SK-N-SH (cell line): ENCODE results near the gene ZNF736.

Source experiments
- CHD2 ChIP-seq: fragments of 150-350 bp; IDR thresholded peaks from 2 replicates; pipeline ENCODE4 v1.6.1; 2018; ENCODE audit warnings: low read length; ENCODE audit not compliant: partially characterized antibody
- EP300 ChIP-seq, 2 experiments: IDR thresholded peaks; 2 replicates each; pipeline versions ENCODE4 v1.4.0 to v1.6.1; 2012; ENCODE audit warnings: borderline replicate concordance in 1 of 2, low read depth in 1 of 2, low read length in 1 of 2
- FOSL2 ChIP-seq: IDR thresholded peaks from 2 replicates; pipeline ENCODE4 v1.4.0; 2012; ENCODE audit warnings: low read depth, mild to moderate bottlenecking, moderate library complexity, borderline replicate concordance
- FOXM1 ChIP-seq: IDR thresholded peaks from 2 replicates; pipeline ENCODE4 v1.4.0; 2012; ENCODE audit warnings: low read depth, mild to moderate bottlenecking
- JUND ChIP-seq: IDR thresholded peaks from 2 replicates; pipeline ENCODE4 v1.4.0; 2012
- NRF1 ChIP-seq: IDR thresholded peaks from 2 replicates; pipeline ENCODE4 v1.6.1; 2012; ENCODE audit warnings: low read depth, mild to moderate bottlenecking, low read length
- POLR2AphosphoS5 ChIP-seq: IDR thresholded peaks from 2 replicates; pipeline ENCODE4 v1.6.1; 2012; ENCODE audit warnings: low read depth, low read length
- RXRA ChIP-seq: IDR thresholded peaks from 2 replicates; pipeline ENCODE4 v1.4.0; 2012; ENCODE audit warnings: low read depth, mild to moderate bottlenecking, borderline replicate concordance
- TF ChIP-seq, protein P1 (sequence below): fragments of 200-600 bp; sonication (generic); IDR thresholded peaks from 2 replicates; pipeline ENCODE4 v1.6.1; 2017; ENCODE audit warnings: antibody characterized with exemption, mild to moderate bottlenecking, moderate library complexity
- TF ChIP-seq, protein P2 (sequence below): IDR thresholded peaks from 2 replicates; pipeline ENCODE4 v1.6.1; 2012; ENCODE audit warnings: mild to moderate bottlenecking, low read depth, low read length, moderate library complexity
- TF ChIP-seq, protein P3 (sequence below): IDR thresholded peaks from 2 replicates; pipeline ENCODE4 v1.4.0; 2012; ENCODE audit warnings: low read depth
- TF ChIP-seq, protein P4 (sequence below): fragments of 150-350 bp; IDR thresholded peaks from 2 replicates; pipeline ENCODE4 v1.6.1; 2016; ENCODE audit warnings: mild to moderate bottlenecking, low read depth, low read length
- TF ChIP-seq, protein P5 (sequence below): IDR thresholded peaks from 2 replicates; pipeline ENCODE4 v1.4.0; 2012; ENCODE audit warnings: low read depth, borderline replicate concordance

DNA sequence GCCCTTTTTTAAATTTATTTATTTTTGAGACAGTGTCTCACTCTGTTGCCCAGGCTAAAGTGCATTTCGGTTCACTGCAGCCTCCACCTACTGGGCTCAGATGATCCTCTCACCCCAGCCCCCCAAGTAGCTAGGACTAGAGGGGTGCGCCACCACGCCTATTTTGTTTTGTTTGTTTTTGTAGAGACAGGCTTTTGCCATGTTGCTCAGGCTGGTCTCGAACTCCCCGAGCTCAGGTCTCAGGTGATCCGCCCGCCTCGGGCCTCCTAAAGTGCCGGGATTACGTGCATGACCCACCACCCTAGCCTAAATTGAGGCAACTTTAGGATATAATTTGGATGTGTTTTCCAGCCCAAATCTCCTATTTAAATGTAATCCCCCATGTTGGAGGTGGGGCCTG lies 805 bp downstream of the ZNF736 start:
- TF ChIP-seq, protein P1, sequence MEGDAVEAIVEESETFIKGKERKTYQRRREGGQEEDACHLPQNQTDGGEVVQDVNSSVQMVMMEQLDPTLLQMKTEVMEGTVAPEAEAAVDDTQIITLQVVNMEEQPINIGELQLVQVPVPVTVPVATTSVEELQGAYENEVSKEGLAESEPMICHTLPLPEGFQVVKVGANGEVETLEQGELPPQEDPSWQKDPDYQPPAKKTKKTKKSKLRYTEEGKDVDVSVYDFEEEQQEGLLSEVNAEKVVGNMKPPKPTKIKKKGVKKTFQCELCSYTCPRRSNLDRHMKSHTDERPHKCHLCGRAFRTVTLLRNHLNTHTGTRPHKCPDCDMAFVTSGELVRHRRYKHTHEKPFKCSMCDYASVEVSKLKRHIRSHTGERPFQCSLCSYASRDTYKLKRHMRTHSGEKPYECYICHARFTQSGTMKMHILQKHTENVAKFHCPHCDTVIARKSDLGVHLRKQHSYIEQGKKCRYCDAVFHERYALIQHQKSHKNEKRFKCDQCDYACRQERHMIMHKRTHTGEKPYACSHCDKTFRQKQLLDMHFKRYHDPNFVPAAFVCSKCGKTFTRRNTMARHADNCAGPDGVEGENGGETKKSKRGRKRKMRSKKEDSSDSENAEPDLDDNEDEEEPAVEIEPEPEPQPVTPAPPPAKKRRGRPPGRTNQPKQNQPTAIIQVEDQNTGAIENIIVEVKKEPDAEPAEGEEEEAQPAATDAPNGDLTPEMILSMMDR, result no peak
- TF ChIP-seq POLR2AphosphoS5 (no peak), RXRA (no peak), JUND (no peak), FOXM1 (no peak), CHD2 (no peak), NRF1 (no peak), EP300 (IDR thresholded peaks at IDR 0.05; ENCODE audit: borderline replicate concordance in 1 of 2, low read depth in 1 of 2, low read length in 1 of 2) (no peak), FOSL2 (no peak)
- TF ChIP-seq, protein P2, sequence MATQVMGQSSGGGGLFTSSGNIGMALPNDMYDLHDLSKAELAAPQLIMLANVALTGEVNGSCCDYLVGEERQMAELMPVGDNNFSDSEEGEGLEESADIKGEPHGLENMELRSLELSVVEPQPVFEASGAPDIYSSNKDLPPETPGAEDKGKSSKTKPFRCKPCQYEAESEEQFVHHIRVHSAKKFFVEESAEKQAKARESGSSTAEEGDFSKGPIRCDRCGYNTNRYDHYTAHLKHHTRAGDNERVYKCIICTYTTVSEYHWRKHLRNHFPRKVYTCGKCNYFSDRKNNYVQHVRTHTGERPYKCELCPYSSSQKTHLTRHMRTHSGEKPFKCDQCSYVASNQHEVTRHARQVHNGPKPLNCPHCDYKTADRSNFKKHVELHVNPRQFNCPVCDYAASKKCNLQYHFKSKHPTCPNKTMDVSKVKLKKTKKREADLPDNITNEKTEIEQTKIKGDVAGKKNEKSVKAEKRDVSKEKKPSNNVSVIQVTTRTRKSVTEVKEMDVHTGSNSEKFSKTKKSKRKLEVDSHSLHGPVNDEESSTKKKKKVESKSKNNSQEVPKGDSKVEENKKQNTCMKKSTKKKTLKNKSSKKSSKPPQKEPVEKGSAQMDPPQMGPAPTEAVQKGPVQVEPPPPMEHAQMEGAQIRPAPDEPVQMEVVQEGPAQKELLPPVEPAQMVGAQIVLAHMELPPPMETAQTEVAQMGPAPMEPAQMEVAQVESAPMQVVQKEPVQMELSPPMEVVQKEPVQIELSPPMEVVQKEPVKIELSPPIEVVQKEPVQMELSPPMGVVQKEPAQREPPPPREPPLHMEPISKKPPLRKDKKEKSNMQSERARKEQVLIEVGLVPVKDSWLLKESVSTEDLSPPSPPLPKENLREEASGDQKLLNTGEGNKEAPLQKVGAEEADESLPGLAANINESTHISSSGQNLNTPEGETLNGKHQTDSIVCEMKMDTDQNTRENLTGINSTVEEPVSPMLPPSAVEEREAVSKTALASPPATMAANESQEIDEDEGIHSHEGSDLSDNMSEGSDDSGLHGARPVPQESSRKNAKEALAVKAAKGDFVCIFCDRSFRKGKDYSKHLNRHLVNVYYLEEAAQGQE, result no peak
- TF ChIP-seq, protein P3, sequence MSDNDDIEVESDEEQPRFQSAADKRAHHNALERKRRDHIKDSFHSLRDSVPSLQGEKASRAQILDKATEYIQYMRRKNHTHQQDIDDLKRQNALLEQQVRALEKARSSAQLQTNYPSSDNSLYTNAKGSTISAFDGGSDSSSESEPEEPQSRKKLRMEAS, result no peak
- TF ChIP-seq, protein P4, sequence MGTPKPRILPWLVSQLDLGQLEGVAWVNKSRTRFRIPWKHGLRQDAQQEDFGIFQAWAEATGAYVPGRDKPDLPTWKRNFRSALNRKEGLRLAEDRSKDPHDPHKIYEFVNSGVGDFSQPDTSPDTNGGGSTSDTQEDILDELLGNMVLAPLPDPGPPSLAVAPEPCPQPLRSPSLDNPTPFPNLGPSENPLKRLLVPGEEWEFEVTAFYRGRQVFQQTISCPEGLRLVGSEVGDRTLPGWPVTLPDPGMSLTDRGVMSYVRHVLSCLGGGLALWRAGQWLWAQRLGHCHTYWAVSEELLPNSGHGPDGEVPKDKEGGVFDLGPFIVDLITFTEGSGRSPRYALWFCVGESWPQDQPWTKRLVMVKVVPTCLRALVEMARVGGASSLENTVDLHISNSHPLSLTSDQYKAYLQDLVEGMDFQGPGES, result no peak
- TF ChIP-seq, protein P5, sequence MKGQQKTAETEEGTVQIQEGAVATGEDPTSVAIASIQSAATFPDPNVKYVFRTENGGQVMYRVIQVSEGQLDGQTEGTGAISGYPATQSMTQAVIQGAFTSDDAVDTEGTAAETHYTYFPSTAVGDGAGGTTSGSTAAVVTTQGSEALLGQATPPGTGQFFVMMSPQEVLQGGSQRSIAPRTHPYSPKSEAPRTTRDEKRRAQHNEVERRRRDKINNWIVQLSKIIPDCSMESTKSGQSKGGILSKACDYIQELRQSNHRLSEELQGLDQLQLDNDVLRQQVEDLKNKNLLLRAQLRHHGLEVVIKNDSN, result no peak
